Natural killer cell treated with Interleukin-12 subunit alpha and Interleukin-12 subunit beta and Interleukin-15 and Interleukin-18, amount 100 ng/mL, for 72 hours (primary cell): Measurements from ENCODE around the gene IRF8. TPM values are rescaled to one million over a fixed set of nuclear protein-coding genes. Genes with fewer than 3 reads are reported as not detected.
"Not testable (repeated sequence)": the region's sequence is repeated elsewhere in the genome, so short reads cannot be mapped to it uniquely, and the experiment has no call there.

Source experiments
- ATAC-seq, 2 donors: fragments of 150-1000 bp; cut with Tn5 transposase in 1 of 2; sonication (Bioruptor Pico), chemical (Tn5 transposase) in 1 of 2; 2 replicates each; pipeline ENCODE4 v1.10.0; 2021
- DNase-seq: peaks from one replicate; pipeline ENCODE4 v3.0.0; 2022; ENCODE audit warnings: low spot score
- H3K27ac Mint-ChIP-seq, 2 donors: 1 replicate in 1 of 2; 2 replicates in 1 of 2; pipeline ENCODE4 v1.8.0; 2022; ENCODE audit warnings: mixed read lengths in 2 of 2, mild to moderate bottlenecking in 1 of 2, moderate library complexity in 1 of 2
- H3K27me3 Mint-ChIP-seq, 2 donors: 1 replicate in 1 of 2; 2 replicates in 1 of 2; pipeline ENCODE4 v1.8.0; 2022; ENCODE audit warnings: mixed read lengths in 2 of 2
- H3K36me3 Mint-ChIP-seq: one replicate; pipeline ENCODE4 v1.8.0; 2022; ENCODE audit warnings: mixed read lengths
- H3K4me1 Mint-ChIP-seq, 2 donors: 1 replicate in 1 of 2; 2 replicates in 1 of 2; pipeline ENCODE4 v1.8.0; 2022; ENCODE audit warnings: low read depth in 2 of 2, mixed read lengths in 2 of 2, mild to moderate bottlenecking in 1 of 2
- H3K4me3 Mint-ChIP-seq: one replicate; pipeline ENCODE4 v1.8.0; 2022; ENCODE audit warnings: mixed read lengths
- H3K9me3 Mint-ChIP-seq: 2 replicates; pipeline ENCODE4 v1.8.0; 2022; ENCODE audit warnings: mixed read lengths
- total RNA-seq, 2 donors: library from RNA; stranded (reverse); gene quantifications; one replicate each; pipeline ENCODE4 v1.2.3, GENCODE V29; 2022

Gene IRF8
- total RNA-seq, 2 donors from 2014 or later = 198 to 510 TPM

DNA sequence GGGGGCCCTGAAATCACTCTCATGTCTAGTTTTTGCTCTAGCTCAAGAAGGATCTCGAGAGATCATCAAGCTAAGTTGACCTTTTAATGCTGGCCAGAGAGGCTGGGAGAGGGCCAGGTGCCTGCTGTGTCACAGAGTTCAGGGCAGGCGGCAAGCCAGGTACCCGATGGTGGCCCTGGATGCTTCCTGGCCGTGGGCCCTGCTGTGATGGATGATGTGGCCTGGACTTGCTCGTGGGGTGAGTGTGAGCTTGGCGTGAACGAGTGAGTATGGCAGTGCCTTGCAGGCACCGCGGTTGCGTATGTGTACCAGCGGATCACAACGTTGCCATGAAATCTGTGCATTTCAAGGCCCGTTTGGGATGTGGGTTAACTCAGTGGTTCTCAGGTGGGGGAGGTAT, 7.4 kb downstream of the IRF8 start:
- no peaks in the 10 kb centered on the region for H3K27me3 Mint-ChIP-seq
- peak overlapping the region; percentile 34 for H3K4me3 Mint-ChIP-seq
- DNase-seq = no peak
- H3K27ac Mint-ChIP-seq = peak overlapping the region; percentile 6 to 80
- peaks cover 70% of the 10 kb centered on the region for H3K36me3 Mint-ChIP-seq
- no peaks in the 10 kb centered on the region for H3K9me3 Mint-ChIP-seq
- H3K4me1 Mint-ChIP-seq = peaks cover 71 to 75% of the 10 kb centered on the region in 2 donors
- no peak for ATAC-seq

DNA sequence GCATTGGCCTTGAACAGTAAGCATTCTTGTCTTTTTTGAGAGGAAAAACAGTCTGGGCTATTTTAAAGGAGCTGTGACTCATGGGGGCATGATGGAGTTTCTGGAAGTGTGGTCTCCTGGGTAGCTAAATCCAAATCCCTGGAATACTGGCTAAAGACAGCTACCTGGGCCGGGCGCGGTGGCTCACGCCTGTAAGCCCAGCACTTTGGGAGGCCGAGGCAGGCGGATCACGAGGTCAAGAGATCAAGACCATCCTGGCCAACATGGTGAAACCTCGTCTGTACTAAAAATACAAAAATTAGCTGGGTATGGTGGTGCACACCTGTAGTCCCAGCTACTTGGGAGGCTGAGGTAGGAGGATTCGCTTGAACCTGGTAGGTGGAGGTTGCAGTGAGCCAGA, 8.3 kb downstream of the IRF8 start:
- H3K36me3 Mint-ChIP-seq = peaks cover 68% of the 10 kb centered on the region
- H3K27ac Mint-ChIP-seq = peak overlapping the region in 1 of 2 donors; percentile 80
- H3K9me3 Mint-ChIP-seq, DNase-seq, ATAC-seq, H3K4me3 Mint-ChIP-seq, H3K27me3 Mint-ChIP-seq: not testable (repeated sequence)
- peaks cover 66 to 75% of the 10 kb centered on the region in 2 donors for H3K4me1 Mint-ChIP-seq

DNA sequence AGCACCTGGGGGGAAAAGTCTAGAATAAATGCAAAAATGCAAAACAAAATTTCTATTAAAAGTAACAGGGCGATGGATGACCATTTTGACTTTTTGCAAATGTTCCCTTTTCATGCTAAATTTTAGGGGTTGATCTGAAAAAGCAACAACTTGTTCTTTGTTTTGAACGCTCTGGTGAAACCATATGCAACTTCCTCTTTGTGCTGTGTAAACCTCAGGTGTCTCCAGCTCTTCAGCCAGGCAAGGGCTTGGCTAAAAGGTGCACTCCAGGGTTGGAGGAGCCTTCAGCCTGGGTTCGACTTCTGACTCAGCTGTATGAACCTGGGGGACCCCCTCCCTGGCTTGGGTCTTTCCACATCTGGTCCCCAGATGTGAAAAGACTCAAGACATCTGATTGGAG, 9.5 kb downstream of the IRF8 start:
- no peak for DNase-seq
- Mint-ChIP-seq H3K36me3 (peaks cover 61% of the 10 kb centered on the region), H3K9me3 (no peaks in the 10 kb centered on the region), H3K4me1 (peaks cover 65 to 77% of the 10 kb centered on the region in 2 donors), H3K27me3 (no peaks in the 10 kb centered on the region), H3K27ac (peak overlapping the region; percentile 67 to 89), H3K4me3 (peak overlapping the region; percentile 32)
- ATAC-seq = no peak

DNA sequence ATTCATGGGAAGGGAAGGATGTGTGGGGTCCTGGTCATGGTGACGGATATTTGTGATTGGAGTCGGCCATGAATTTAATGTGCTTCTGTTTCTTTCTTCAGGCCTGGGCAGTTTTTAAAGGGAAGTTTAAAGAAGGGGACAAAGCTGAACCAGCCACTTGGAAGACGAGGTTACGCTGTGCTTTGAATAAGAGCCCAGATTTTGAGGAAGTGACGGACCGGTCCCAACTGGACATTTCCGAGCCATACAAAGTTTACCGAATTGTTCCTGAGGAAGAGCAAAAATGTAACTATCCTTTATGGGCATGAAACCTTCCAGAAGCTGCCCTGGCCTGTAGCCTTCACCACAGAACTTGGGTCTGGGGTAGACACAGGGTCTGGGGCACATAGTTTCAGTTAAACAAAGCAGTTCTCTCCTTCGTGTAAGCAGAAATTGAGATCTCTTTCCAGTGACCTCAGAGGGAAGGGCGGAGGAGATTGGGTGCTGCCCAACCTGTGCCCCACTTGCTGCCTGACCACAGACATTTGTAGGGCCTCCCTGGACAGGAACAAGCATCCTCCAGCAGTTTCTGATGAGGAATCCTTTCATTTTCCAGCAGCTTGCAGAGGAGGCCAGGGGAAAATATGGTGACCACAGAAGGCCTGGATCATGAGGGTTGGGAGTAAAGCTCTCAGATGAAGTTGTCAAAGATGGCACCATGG, 10.1 kb downstream of the IRF8 start:
- H3K36me3 Mint-ChIP-seq = peaks cover 55% of the 10 kb centered on the region
- DNase-seq = no peak
- H3K4me1 Mint-ChIP-seq = peaks cover 65 to 77% of the 10 kb centered on the region in 2 donors
- peak overlapping the region; percentile 32 for H3K4me3 Mint-ChIP-seq
- ATAC-seq = no peak
- no peaks in the 10 kb centered on the region for H3K27me3 Mint-ChIP-seq
- peak overlapping the region; percentile 67 to 89 for H3K27ac Mint-ChIP-seq
- no peaks in the 10 kb centered on the region for H3K9me3 Mint-ChIP-seq

DNA sequence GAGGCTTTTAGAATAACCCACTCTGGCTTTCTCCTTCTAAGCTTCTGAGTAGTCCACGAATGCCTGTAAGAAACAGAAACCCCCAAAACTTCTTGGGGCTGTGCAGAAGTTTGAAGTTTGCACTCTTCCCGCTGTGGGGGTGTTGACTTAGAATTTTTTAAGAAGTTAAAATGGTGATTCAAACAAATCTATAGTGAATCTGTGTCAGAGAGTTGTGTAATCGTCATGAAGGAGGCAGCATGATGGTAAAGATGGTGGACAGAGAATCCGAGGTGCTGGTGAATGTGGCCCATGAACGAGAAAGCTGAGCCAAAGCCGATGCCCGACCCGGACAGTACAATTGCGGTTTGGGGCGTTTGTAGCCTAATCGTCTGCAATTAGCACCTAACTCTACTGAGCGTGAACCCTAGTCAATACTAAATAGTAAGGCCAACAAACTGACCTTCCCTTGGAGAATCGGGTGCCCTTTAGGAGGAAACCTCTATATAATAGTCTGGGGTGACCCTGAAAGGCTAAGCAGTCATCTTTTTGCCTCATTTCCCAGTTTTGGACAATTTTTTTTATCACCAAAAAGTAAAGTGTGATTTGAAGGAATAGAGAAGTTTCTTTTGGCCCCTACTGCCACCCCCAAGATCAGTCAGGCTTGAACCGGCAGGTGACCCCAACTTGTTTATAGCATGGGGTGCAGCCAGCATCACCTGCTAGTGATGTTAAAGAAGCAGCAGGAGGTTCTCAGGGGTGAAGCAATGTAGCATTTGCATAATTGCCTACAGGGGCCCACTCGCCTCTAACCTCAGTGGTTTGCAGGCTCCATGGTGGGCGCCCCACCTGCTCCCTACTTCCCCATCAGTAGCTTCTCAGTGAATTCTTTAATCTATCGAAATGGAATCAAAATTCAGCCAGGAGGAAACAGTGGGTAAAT, 11.2 kb downstream of the IRF8 start:
- no peaks in the 10 kb centered on the region for H3K9me3 Mint-ChIP-seq
- no peak for DNase-seq
- peak overlapping the region in 1 of 2 donors; percentile 62 for H3K27ac Mint-ChIP-seq
- peaks cover 59 to 75% of the 10 kb centered on the region in 2 donors for H3K4me1 Mint-ChIP-seq
- H3K4me3 Mint-ChIP-seq = no peak overlapping the region
- H3K27me3 Mint-ChIP-seq = no peaks in the 10 kb centered on the region
- no peak for ATAC-seq
- H3K36me3 Mint-ChIP-seq = peaks cover 43% of the 10 kb centered on the region

DNA sequence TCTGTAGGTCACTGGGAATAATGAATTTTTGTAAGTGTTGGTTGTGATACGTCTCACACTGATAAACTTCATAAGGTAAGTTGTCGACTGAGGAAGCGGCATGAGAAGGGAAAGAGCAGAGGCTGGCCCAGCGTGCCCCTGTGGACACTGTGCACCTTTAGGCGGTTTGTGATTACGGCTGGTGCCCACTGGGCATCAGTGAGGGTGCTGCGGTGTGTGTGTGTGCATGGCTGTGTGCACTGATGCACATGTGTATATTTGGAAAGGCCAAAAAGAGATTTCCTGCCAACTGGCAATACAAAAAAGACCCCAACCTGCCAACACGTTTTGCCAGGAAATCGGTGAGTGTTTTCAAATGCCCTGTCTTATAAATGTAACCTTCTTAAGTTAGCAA, 11.9 kb downstream of the IRF8 start:
- H3K4me3 Mint-ChIP-seq = no peak overlapping the region
- H3K36me3 Mint-ChIP-seq = peaks cover 38% of the 10 kb centered on the region
- H3K9me3 Mint-ChIP-seq = no peaks in the 10 kb centered on the region
- ATAC-seq (no peak), DNase-seq (no peak)
- no peaks in the 10 kb centered on the region for H3K27me3 Mint-ChIP-seq
- peaks cover 53 to 71% of the 10 kb centered on the region in 2 donors for H3K4me1 Mint-ChIP-seq
- H3K27ac Mint-ChIP-seq = peak overlapping the region in 1 of 2 donors; percentile 62

DNA sequence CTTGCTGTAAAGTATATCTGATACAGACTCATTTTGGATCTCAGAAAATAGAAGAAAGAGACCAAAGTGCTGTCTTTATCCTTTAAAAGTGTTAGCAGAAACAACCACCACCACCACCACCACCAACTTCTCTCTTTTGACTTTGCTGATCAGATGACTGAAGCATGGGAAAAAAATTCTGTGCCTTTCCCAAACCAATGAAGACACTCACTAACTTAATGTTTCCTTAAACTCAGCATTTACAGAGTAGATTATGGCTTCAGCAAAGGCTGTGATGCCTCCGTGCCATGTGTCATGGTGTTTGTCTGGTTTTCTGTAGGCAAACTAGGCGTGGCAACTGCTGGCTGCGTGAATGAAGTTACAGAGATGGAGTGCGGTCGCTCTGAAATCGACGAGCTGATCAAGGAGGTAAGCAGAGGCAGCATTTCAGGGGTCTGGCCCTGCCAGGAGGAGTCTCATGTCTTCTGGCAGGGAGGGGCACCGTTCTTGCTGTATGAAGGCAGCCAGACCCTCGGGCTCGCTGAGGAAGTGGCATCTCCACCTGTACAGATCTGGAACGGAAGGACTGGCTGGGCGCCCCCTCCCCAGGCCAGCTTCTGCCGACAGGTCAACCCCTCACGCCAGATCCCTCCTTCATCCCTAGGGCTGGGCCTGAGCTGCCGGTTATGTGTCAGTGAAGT, 12.4 kb downstream of the IRF8 start:
- Mint-ChIP-seq H3K9me3 (no peaks in the 10 kb centered on the region), H3K4me3 (no peak overlapping the region), H3K27ac (peak overlapping the region in 1 of 2 donors; percentile 95), H3K27me3 (no peaks in the 10 kb centered on the region), H3K4me1 (peaks cover 52 to 71% of the 10 kb centered on the region in 2 donors), H3K36me3 (peaks cover 34% of the 10 kb centered on the region)
- no peak for DNase-seq
- ATAC-seq = no peak

DNA sequence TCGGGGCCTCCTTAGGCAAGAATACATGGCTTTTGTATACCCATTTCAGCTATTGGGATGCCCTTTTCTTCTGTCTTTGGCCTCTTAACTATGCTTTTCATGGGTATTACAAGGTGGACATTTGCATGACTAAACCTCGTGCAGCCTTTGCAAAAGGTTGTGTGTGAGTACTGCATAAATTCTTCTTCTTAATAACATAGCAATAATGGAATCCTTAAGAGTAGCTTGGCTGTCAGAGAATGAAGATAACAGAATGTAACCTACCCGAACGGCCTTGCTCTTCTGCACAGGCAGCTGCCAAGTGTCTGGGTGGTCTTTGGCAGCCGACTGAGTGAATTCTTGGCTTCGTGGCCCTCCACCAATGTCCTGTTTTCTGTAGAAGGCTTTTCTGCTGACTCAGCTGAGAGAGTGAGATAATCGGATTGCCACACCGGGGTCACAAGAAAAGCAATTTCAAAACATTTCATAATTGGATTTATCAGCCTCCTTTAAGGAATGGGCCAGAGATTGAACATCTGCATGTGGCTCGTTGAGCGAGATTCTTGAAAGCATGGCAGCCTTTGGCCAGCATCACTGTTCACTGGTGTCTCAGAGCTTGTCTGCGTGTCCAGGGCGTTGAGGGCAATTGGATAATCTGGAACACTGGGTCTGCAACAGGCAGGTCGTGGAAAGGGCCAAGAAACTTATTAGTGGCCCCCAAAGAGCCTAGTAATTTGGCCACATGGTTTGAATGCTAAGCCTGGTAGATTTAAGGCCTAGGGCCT, 13.4 kb downstream of the IRF8 start:
- no peak for ATAC-seq
- Mint-ChIP-seq H3K4me1 (peaks cover 53 to 69% of the 10 kb centered on the region in 2 donors), H3K36me3 (peaks cover 37% of the 10 kb centered on the region), H3K9me3 (no peaks in the 10 kb centered on the region), H3K4me3 (peak overlapping the region; percentile 40), H3K27me3 (no peaks in the 10 kb centered on the region), H3K27ac (peak overlapping the region; percentile 71 to 95)
- DNase-seq = peak; percentile 6

DNA sequence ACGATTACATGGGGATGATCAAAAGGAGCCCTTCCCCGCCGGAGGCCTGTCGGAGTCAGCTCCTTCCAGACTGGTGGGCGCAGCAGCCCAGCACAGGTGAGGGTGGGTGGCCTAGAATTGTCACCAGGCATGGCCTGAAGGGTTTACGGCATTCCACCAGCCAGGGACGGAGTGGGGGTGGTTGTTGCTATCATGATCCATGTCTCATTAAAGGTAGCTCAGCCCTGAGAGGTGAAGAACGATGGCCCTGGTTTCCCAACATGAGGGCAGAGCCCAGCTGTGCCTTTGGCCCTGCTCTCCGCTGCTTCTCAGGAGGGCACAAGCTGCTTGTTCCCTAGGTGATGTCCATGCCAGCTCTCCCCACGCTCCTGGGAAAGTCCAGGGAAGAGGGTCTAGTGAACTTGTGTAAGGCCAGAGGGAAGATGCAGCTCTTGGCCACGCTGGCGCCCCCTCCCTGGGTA, 14.2 kb downstream of the IRF8 start:
- Mint-ChIP-seq H3K27me3 (no peaks in the 10 kb centered on the region), H3K9me3 (no peaks in the 10 kb centered on the region), H3K36me3 (peaks cover 42% of the 10 kb centered on the region), H3K4me1 (peaks cover 57 to 75% of the 10 kb centered on the region in 2 donors), H3K27ac (peak overlapping the region; percentile 71 to 95), H3K4me3 (peak overlapping the region; percentile 63)
- DNase-seq (peak; percentile 60), ATAC-seq (no peak)

DNA sequence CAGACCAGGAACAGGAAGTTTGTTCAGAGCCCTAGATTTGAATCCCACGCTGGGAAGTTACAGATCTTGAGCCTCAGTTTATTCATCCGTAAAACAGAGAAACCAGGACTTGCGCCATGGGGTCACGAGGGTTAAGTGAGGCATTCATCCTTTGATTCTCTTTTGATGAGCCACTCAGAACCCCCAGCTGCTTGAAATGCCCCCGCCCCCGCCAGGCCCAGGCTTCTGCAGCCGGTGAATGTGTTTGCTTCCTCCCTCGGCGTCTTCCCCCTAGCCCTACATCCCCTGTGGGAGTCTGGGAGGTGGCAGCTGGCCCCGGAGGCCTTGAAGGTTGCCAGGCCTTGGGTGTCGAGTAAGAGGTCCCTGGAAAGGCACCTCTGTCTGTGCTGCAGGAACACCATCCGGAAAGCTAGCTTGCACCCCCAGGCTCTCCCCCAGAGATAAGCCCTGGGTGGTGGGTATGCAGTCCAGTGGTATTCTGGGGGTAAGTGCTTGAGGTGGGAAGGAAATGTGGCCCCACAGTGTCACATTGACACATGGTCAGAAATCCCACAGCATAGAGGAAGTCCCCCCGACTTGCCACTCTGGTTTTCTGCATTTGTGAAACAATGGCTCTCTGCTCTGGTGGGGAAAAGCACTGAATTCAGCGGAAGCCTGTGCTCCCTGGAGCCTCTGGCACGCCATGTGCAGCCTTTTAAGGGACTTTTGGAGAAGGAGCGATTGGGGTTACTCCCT, 14.9 kb downstream of the IRF8 start:
- Mint-ChIP-seq H3K9me3 (no peaks in the 10 kb centered on the region), H3K27me3 (no peaks in the 10 kb centered on the region), H3K4me1 (peaks cover 55 to 75% of the 10 kb centered on the region in 2 donors), H3K4me3 (peak overlapping the region; percentile 63), H3K27ac (peak overlapping the region; percentile 71 to 95), H3K36me3 (peaks cover 36% of the 10 kb centered on the region)
- ATAC-seq = peak; percentile 34 to 74
- peak; percentile 75 for DNase-seq

DNA sequence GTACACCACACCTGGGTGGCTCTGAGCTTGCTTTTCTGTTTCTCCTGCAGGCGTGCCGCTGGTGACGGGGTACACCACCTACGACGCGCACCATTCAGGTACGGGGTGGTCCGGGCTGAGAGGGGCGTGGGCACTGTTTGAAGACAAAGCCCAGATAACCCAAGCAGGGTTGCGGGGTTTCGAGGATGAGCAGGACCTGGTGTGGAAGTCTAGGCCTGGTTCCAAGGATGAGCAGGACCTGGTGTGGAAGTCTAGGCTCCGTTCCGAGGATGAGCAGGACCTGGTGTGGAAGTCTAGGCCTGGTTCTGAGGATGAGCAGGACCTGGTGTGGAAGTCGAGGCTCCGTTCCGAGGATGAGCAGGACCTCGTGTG, 15.4 kb downstream of the IRF8 start:
- Mint-ChIP-seq H3K9me3 (no peaks in the 10 kb centered on the region), H3K27ac (peak overlapping the region; percentile 71 to 95), H3K4me3 (peak overlapping the region; percentile 63), H3K4me1 (peaks cover 55 to 79% of the 10 kb centered on the region in 2 donors), H3K36me3 (peaks cover 35% of the 10 kb centered on the region), H3K27me3 (no peaks in the 10 kb centered on the region)
- DNase-seq = no peak
- no peak for ATAC-seq

DNA sequence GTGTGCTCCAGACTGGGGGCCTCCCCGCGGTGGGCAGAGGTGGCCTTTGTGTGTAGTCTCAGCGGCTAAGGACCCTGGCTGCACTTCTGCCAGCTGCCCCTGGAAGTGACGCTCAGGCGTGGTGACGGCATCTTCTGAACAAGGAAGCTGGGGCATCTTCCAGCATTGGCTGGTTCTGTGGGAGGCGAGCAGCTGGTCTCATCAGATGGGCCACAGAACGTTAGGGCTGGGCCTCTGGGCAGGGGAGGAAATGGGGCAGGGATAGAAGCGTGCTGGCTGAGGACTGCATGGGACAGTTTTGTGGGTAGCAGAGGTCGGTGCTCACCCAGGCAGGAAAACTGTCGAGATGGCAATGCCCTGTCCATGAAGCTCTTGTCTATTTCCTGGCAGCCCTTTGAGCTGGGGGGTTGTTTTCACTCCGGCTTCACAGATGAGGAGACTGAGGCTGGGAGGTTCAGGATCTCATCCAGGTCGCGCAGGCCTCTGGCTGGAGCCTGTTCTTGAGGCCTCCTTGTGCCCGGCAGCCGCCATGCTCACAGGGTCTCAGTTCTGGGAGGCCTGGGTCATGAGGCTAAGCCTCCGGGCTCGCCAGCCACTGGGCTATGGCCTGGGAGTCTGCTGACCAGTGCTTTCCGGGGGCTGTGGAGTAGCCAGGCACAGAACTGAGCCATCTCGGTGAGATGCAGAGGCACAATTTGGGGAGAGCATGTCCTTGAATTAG, 16.3 kb downstream of the IRF8 start:
- no peaks in the 10 kb centered on the region for H3K27me3 Mint-ChIP-seq
- H3K9me3 Mint-ChIP-seq = no peaks in the 10 kb centered on the region
- DNase-seq (no peak), ATAC-seq (no peak)
- peak overlapping the region; percentile 42 for H3K4me3 Mint-ChIP-seq
- H3K4me1 Mint-ChIP-seq = peaks cover 58 to 79% of the 10 kb centered on the region in 2 donors
- peak overlapping the region; percentile 31 to 95 for H3K27ac Mint-ChIP-seq
- peaks cover 39% of the 10 kb centered on the region for H3K36me3 Mint-ChIP-seq
